Stimulated activated naive CD8-positive, alpha-beta T cell treated with anti-CD3 and anti-CD28 coated beads, Interleukin-15, amount 100 ng/mL, for 72 hours (primary cell): Measurements from ENCODE around the gene GPD1.

ENCODE experiments used
- ATAC-seq: fragments of 150-1000 bp; cut with Tn5 transposase; 2 replicates; pipeline ENCODE4 v1.10.0; 2021; ENCODE audit warnings: mild to moderate bottlenecking, moderate library complexity
- DNase-seq, 2 donors: peaks; one replicate each; pipeline ENCODE4 v3.0.0; 2021 to 2022
- H3K27ac Mint-ChIP-seq, 2 donors: one replicate each; pipeline ENCODE4 v1.8.0; 2022; ENCODE audit warnings: mild to moderate bottlenecking in 2 of 2, mixed read lengths in 2 of 2, moderate library complexity in 2 of 2
- H3K27me3 Mint-ChIP-seq: one replicate; pipeline ENCODE4 v1.8.0; 2022; ENCODE audit warnings: mixed read lengths
- H3K4me1 Mint-ChIP-seq: one replicate; pipeline ENCODE4 v1.8.0; 2022; ENCODE audit warnings: mild to moderate bottlenecking, mixed read lengths
- H3K4me3 Mint-ChIP-seq, 2 donors: one replicate each; pipeline ENCODE4 v1.8.0; 2022; ENCODE audit warnings: mild to moderate bottlenecking in 2 of 2, mixed read lengths in 2 of 2, moderate library complexity in 1 of 2
- H3K9me3 Mint-ChIP-seq, 2 donors: one replicate each; pipeline ENCODE4 v1.8.0; 2022; ENCODE audit warnings: mixed read lengths in 2 of 2

The GPD1 gene

GRCh38 chr12:50084775-50085614 is 18.8 kb upstream of the GPD1 start, which contains the start of gene SMARCD1:
Gene SMARCD1 (plus strand): TSS chr12:50085342. CDS start chr12:50085370, 28 bp downstream.
- no peaks in the 10 kb centered on the region for H3K27me3 Mint-ChIP-seq
- DNase-seq (peak; percentile 81 to 85), ATAC-seq (peak; percentile 91)
- H3K4me3 Mint-ChIP-seq: peak within 1 kb of the TSS; percentile 92 to 97
- H3K27ac Mint-ChIP-seq: peak within 1 kb of the TSS; percentile 98 to 99
- H3K9me3 Mint-ChIP-seq: no peaks in the 10 kb centered on the region
- peaks cover 49% of the 10 kb centered on the region for H3K4me1 Mint-ChIP-seq

- H3K27me3 Mint-ChIP-seq: no peaks in the 10 kb centered on the region
Observed at GRCh38 chr12:50085615-50086072, 18.2 kb upstream of the GPD1 start.

DNA sequence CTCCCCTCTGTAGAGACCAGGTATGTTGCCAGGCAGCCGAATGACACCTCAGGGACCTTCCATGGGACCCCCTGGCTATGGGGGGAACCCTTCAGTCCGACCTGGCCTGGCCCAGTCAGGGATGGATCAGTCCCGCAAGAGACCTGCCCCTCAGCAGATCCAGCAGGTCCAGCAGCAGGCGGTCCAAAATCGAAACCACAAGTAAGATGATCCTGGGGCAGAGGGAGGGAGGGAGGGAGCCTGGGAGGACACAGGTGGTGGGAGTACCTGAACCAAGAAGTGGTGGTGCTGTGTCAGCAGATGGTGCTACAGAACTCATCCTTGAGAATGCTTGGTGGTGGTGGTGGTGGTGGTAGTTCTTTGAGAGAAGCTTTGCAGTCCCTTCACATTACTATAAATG is 17.7 kb upstream of the GPD1 start:
- peaks cover 49% of the 10 kb centered on the region for H3K4me1 Mint-ChIP-seq
- peak overlapping the region; percentile 92 to 97 for H3K4me3 Mint-ChIP-seq
- no peaks in the 10 kb centered on the region for H3K9me3 Mint-ChIP-seq
- H3K27me3 Mint-ChIP-seq: no peaks in the 10 kb centered on the region
- ATAC-seq: no peak
- DNase-seq: no peak
- H3K27ac Mint-ChIP-seq: no peak overlapping the region

More at GRCh38 chr12:50085615-50086072, 18.2 kb upstream of the GPD1 start:
- Mint-ChIP-seq H3K4me1 (peaks cover 49% of the 10 kb centered on the region), H3K27ac (peak overlapping the region; percentile 70 to 99), H3K9me3 (no peaks in the 10 kb centered on the region), H3K4me3 (peak overlapping the region; percentile 92 to 97)
- DNase-seq (peak in 1 of 2 donors; percentile 22), ATAC-seq (peak; percentile 6)

DNA sequence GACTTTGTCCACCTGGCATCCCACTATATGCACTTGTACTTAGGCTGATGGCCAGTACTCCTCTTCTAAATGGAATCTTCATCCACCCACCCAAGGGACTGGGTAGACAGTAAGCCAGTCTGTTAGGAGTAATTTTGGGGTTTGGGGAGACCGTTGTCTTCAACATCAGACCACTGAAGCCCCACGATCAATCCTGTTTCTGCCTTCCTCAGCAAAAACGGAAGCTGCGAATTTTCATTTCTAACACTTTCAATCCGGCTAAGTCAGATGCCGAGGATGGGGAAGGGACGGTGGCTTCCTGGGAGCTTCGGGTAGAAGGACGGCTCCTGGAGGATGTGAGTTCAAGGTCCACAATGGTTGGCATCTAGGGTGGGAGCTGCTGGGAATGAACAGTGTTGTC is 16.7 kb upstream of the GPD1 start:
- no peak overlapping the region for H3K4me3 Mint-ChIP-seq
- H3K27me3 Mint-ChIP-seq: no peaks in the 10 kb centered on the region
- no peak overlapping the region for H3K27ac Mint-ChIP-seq
- no peaks in the 10 kb centered on the region for H3K9me3 Mint-ChIP-seq
- peaks cover 44% of the 10 kb centered on the region for H3K4me1 Mint-ChIP-seq
- no peak for DNase-seq
- no peak for ATAC-seq

DNA sequence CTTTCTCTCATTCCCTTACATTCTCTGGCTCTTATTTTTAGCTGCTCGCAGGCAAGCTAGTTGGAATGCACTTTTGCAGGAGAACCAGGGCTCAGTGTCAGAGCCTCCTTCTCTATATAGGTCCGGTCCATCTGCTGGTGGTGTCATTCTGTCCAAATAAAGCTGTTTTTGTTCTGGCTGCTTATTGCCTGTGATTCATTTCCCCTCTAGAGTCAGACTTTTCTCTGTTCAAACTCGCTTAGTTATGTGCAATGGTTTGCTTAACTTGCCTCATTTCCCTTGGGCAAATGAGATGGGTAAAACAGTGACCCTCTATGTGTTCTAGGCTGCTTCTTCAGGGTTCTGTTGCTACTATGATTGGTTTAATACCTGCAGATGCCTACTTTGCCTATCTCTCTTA is 15.8 kb upstream of the GPD1 start:
- Mint-ChIP-seq H3K4me3 (no peak overlapping the region), H3K4me1 (peaks cover 44% of the 10 kb centered on the region), H3K9me3 (no peaks in the 10 kb centered on the region), H3K27me3 (no peaks in the 10 kb centered on the region), H3K27ac (peak overlapping the region; percentile 12 to 41)
- DNase-seq (no peak), ATAC-seq (no peak)

- Mint-ChIP-seq H3K9me3 (no peaks in the 10 kb centered on the region), H3K27me3 (no peaks in the 10 kb centered on the region), H3K27ac (peak overlapping the region in 1 of 2 donors; percentile 4), H3K4me1 (peaks cover 38% of the 10 kb centered on the region), H3K4me3 (peak overlapping the region in 1 of 2 donors; percentile 20)
- DNase-seq: peak; percentile 41 to 58
- peak; percentile 57 for ATAC-seq
Observed at GRCh38 chr12:50088577-50089335, 15.1 kb upstream of the GPD1 start.

- H3K27me3 Mint-ChIP-seq: no peaks in the 10 kb centered on the region
- no peak overlapping the region for H3K27ac Mint-ChIP-seq
- peaks cover 37% of the 10 kb centered on the region for H3K4me1 Mint-ChIP-seq
- H3K4me3 Mint-ChIP-seq: no peak overlapping the region
- ATAC-seq (no peak), DNase-seq (no peak)
- no peaks in the 10 kb centered on the region for H3K9me3 Mint-ChIP-seq
Observed at GRCh38 chr12:50089730-50090129, 14.1 kb upstream of the GPD1 start.

DNA sequence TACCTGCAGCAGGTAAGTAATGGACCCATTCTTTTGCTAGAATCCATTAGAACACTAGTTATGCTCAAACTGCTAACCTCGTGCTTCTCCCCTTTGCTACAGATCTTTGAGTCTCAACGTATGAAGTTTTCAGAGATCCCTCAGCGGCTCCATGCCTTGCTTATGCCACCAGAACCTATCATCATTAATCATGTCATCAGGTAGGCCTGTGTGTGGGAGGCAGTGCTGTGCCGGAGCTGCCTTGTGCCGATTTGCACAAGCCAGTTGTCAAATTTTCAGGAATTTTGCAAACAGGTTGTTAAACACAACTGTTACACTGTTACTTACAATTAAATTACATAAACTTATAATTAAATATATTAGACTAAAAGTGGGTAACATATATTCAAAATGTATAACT is 13.4 kb upstream of the GPD1 start:
- H3K27me3 Mint-ChIP-seq: no peaks in the 10 kb centered on the region
- H3K27ac Mint-ChIP-seq: no peak overlapping the region
- H3K4me1 Mint-ChIP-seq: peaks cover 36% of the 10 kb centered on the region
- no peak overlapping the region for H3K4me3 Mint-ChIP-seq
- ATAC-seq (no peak), DNase-seq (no peak)
- no peaks in the 10 kb centered on the region for H3K9me3 Mint-ChIP-seq

DNA sequence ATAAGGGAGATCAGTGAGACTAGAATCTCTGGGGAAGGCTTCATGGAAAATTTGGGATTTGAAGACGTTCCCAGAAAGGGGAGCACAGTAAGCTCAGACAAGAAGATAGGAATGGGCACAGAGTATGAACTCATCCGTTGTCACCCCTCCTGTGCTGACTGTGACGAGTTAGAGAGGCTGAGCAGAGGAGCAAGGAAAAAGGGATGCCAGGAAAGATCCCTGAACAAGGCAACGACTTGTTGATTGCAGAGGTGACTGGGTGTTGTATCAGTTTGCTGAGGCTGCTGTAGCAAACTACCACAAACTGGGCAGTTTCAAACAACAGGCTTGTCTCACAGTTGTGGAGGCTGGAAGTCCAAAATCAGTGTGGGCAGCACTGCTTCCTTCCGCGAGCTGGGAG is 5.9 kb upstream of the GPD1 start:
- Mint-ChIP-seq H3K27me3 (no peaks in the 10 kb centered on the region), H3K4me1 (peaks cover 4% of the 10 kb centered on the region), H3K27ac (peak overlapping the region in 1 of 2 donors; percentile 31), H3K9me3 (no peaks in the 10 kb centered on the region), H3K4me3 (no peak overlapping the region)
- no peak for DNase-seq
- ATAC-seq: no peak

DNA sequence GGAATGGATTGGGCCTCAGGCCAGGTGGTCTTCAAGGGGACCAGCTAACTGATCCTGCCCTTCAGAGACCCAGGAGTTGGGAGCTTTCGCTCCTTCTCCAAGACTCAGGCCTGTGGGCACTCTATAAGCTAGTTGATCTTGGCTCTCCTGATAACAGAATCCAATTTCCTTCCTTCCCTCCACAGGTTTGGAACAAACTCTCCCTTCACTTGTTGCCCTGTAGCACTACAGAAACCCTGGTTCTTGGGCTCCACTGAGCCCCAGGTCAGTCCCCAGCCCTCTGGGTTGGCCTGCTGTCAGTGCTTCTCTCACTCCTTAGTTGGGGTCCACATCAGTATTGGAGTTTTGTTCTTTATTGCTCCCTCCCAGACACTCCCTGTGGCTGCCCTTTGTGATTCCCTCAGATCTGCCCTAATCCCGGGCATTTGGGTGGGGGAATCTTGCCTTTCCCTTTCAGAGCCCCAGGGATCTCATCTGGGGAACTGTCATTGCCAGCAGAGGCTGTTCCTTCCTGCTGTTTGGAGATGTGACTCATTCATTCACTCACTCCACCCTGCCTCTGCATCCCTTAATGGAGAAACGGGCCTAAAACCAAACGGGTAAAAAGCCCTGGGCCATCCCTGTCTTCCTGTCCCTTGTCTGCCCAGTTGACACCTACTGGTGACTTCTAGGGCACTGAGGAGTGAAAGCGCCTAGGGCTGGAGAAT is 4.4 kb upstream of the GPD1 start:
- H3K9me3 Mint-ChIP-seq: no peaks in the 10 kb centered on the region
- H3K27ac Mint-ChIP-seq: peak overlapping the region in 1 of 2 donors; percentile 19
- no peak for DNase-seq
- ATAC-seq: no peak
- H3K4me1 Mint-ChIP-seq: peaks cover 18% of the 10 kb centered on the region
- H3K27me3 Mint-ChIP-seq: peaks cover 7% of the 10 kb centered on the region
- no peak overlapping the region for H3K4me3 Mint-ChIP-seq

DNA sequence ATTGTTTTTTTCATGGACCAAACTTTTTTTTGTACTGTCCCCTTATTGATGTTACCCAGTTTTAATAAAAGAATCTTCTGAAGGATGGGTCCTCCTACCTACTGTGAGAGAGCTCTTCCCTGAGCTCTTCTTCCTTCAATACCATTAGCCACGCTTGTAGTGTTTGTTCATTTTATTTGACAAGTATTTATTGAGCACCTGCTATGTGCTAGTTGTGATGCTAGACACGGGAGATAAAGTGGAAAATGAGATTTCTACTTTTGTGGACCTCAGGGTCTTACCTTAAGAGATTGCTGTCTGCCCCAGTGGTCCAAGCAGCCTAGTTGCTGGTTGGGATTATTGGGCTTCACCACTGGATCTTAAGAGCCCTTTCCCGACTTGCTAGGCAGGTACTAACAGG is 3.2 kb upstream of the GPD1 start:
- Mint-ChIP-seq H3K4me3 (no peak overlapping the region), H3K4me1 (peaks cover 18% of the 10 kb centered on the region), H3K27ac (no peak overlapping the region), H3K27me3 (peaks cover 8% of the 10 kb centered on the region), H3K9me3 (no peaks in the 10 kb centered on the region)
- DNase-seq (no peak), ATAC-seq (no peak)

DNA sequence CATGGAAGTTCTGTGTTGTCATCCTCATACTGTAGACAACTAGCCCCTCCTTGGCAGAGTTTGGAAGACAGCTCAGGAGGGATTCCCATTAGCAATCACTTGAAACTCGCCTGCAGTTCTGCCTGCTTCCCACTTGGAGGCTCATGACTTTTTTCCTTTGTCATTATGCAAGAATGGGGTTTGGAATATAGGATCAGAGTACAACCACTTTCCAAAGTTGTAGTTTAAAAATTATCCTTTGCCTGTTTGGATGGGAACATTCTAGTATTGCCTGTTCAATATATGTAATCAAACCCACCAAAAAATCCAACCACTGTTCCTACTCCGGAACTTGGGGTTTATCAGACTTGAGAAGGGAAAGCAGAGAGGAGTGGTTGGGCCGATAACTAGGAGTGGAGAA is 2.1 kb upstream of the GPD1 start:
- Mint-ChIP-seq H3K27me3 (peaks cover 8% of the 10 kb centered on the region), H3K9me3 (no peaks in the 10 kb centered on the region), H3K4me1 (peaks cover 18% of the 10 kb centered on the region), H3K27ac (no peak overlapping the region), H3K4me3 (no peak overlapping the region)
- DNase-seq (no peak), ATAC-seq (no peak)

DNA sequence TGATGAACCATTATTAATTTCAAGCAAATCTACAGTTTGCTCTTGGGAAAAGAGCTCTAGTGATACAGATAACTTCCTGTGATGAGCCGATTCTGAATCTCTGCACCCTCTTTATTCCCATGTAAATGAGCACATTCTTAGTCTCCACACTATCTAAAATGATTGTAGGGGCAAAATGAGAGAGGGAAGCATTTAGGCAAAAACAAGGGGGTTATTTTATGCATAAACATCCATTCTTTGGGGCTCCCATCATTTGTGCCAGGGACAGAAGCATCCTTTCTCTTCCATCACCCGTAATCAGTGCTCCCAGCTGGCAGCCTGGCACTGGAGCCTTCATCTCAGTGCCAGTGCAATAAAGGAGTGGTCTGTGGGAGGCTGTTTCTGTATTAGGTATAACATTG is 1.7 kb upstream of the GPD1 start:
- DNase-seq: no peak
- H3K27ac Mint-ChIP-seq: no peak overlapping the region
- H3K9me3 Mint-ChIP-seq: no peaks in the 10 kb centered on the region
- peaks cover 8% of the 10 kb centered on the region for H3K27me3 Mint-ChIP-seq
- H3K4me3 Mint-ChIP-seq: no peak overlapping the region
- H3K4me1 Mint-ChIP-seq: peaks cover 18% of the 10 kb centered on the region
- ATAC-seq: no peak

GRCh38 chr12:50102646-50103309 is 1.0 kb upstream of the GPD1 start:
- H3K9me3 Mint-ChIP-seq: no peaks in the 10 kb centered on the region
- DNase-seq: no peak
- peaks cover 8% of the 10 kb centered on the region for H3K27me3 Mint-ChIP-seq
- no peak overlapping the region for H3K27ac Mint-ChIP-seq
- H3K4me3 Mint-ChIP-seq: no peak overlapping the region
- no peak for ATAC-seq
- H3K4me1 Mint-ChIP-seq: peaks cover 18% of the 10 kb centered on the region

DNA sequence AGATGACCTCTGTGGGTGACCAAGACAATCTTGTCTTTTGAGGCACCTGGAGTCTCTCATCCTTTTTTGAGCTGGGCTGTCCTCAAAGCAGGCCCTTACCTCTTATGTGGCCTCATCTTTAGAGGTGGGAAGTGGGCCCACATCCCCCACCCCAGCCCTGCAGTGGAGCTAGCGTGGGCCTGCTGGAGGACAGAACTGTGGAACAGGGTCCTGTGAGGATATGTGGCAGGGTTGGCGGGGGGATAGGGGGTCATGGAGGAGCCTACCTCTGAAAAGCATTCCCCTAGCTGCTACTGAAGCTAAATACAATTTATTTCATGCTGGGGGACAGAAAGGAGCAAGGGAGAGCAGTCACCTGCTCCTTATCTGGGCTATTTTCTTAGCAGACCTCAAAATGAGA is 457 bp upstream of the GPD1 start:
- no peak overlapping the region for H3K27ac Mint-ChIP-seq
- H3K4me1 Mint-ChIP-seq: peaks cover 18% of the 10 kb centered on the region
- no peak overlapping the region for H3K4me3 Mint-ChIP-seq
- H3K27me3 Mint-ChIP-seq: peaks cover 8% of the 10 kb centered on the region
- ATAC-seq (no peak), DNase-seq (no peak)
- H3K9me3 Mint-ChIP-seq: no peaks in the 10 kb centered on the region
